Measurements from ENCODE around the gene SLX4IP.
"Not testable (repeated sequence)": the region's sequence is repeated elsewhere in the genome, so short reads cannot be mapped to it uniquely, and the experiment has no call there.

The SLX4IP gene

DNA sequence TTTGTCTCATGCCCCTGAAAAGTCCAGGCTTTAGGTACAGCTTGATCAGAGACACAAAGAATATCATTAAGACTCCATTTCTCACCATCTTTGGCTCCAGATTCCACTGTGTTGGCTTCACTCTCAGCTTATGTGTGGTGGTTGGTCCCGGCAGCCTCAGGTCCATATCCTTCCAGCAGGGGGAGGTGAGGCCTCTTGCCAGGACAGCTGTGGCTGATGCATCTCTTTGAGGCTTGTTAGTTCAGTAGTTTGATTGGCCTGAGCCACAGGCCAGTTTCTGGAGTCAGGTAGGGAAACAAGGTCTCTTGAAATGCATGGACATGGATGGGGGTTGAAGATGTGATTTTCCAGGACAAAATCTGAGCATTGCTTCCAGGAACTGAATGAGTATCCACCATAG is 176.3 kb downstream of the SLX4IP start:
- DNase-seq, result no peak

DNA sequence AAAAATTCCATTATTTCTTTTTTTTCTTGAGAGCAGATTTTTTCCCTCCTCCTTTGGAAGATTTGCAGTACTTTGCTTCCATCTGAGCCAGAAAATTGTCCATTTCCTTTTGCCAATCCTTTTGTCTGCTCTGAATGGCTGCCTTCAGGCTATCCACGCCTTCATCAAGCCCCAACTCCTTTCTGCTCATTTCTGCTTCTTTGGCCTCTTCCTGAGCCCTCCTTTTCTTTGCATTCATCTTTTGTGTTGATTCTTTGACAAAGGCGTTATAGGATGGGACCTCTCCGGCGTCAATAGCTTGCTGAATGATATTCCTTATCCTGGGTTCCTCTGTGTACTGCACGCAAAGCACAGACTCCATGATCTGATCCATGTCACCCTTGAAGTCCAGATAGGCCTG is 178.3 kb downstream of the SLX4IP start:
- not testable (repeated sequence) for DNase-seq

DNA sequence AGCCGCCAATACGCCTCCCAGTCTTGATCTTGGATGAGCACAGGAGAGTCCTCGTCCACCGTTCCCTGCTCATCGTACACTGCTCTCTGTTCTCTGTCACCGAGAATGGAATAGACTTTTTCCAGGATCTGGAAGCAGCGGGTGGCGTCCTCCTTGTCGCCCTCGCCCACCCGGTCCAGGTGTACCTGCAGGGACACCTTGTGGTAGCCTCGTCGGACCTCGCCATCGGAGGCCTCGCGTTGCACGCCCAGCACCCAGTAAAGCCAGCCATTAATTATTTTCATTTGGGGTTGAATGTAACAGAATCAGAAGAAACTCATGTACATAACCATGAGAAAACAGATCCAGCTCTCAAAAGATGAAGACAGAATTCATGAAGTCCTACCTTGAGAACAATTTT is 178.8 kb downstream of the SLX4IP start:
- DNase-seq, result no peak

DNA sequence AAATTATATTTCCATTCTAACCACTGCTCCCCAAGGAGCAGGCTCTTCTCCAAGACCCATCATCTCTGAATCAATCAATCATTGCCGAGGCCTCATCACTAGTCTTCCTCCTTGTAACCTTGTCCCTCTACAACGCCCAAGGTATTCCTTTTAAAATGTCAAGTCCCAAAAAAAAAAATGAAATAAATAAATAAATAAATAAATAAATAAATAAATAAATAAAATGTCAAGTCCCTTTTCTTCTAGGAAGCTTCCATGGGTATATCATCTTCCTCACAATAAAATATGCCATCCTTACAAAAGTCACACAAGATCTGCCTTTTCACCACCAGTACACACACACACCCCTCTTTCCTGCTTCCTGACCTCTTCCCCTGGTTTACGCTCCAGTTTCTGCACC is 181.1 kb downstream of the SLX4IP start:
- DNase-seq, result no peak

DNA sequence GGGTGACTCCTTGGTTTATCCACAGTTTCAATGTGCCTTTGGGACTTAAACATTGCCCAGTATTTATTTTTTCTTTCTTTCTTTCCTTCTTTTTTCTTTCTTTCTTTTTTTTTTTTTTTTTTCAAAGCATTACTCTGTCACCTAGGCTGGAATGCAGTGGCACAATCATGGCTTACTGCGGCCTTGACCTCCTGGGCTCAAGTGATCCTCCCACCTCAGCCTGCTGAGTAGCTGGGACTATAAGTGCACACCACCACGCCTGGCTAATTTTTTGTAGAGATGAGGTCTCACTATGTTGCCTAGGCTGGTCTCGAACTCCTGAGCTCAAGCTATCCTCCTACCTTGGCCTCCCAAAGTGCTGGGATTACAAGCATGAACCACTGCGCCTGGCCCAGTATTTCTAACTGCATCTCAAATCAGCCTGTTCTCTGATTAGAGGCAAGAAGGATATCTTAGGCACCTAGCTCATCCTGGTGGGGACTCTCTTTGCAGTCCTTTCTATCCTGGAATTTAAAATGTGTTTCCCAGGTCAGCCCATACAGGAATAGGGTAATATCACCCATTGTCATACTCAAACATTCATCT is 182.5 kb downstream of the SLX4IP start:
- not testable (repeated sequence) for DNase-seq

DNA sequence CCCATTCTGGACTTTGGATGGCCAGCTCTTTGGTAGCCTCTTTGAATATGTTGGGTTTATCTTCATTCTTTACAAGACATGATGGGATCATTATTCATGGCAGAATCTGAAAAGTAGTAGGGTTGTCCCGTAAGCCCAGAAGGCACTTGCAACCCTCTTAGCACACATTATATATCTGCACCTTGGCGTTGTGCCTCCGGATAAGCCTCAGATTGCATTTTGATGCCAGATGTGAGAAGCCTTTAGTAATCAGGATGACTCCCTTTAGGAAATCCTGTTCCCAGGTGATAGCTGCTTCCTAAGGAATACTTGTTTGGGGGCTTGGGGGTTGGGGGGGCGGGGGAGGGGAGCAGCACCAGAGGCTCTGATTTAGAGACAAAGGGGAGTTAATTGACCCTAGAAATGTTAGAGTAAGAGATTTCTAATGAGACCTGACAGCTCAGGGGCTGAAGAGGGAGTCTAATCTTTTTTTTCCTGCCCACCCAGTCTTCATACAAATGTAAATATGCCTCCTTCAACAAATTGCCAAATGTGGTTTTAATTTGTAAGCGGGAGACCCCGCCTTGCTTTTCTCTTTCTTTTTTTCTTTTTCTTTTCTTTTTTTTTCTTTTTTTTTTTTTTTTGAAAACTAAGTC is 183.6 kb downstream of the SLX4IP start:
- DNase-seq, result no peak

DNA sequence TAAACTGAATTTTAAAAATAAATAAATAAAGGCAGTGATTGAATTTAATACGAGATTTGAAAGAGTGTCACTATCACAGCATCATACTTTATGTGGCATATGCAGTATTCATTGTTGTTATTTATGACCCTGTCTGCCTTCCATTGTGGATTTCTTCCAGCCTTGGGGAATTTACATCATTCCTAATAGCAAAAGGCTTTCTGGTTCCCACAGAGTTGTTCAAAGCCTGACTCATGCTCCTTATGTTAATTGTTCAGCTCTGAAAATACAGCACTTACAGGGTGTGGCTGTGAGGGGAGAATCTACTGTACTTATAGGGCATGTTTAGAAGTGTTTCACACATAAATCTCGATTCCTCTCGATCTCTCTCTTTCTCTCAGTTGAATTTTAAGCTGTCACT is 184.3 kb downstream of the SLX4IP start:
- no peak for DNase-seq

DNA sequence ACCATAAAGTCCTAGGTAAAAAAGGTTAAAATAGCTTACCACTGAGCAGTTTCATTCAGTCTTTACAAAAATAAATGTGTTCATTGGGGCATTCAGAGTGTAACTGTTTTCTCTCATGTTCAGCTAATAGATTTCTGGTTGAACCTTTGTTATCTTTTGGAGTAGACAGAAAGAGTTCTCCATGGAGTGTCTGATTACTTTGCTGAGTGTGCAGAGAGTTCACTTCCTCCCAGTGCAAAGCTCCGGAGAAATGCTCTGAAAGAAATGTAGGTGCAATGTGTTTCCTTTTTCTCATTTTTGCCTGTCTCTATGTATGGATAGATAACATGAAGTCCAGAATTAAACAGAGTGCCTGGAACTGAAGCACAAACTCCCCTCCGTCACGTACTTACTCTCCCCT is 186.0 kb downstream of the SLX4IP start:
- DNase-seq, result no peak

DNA sequence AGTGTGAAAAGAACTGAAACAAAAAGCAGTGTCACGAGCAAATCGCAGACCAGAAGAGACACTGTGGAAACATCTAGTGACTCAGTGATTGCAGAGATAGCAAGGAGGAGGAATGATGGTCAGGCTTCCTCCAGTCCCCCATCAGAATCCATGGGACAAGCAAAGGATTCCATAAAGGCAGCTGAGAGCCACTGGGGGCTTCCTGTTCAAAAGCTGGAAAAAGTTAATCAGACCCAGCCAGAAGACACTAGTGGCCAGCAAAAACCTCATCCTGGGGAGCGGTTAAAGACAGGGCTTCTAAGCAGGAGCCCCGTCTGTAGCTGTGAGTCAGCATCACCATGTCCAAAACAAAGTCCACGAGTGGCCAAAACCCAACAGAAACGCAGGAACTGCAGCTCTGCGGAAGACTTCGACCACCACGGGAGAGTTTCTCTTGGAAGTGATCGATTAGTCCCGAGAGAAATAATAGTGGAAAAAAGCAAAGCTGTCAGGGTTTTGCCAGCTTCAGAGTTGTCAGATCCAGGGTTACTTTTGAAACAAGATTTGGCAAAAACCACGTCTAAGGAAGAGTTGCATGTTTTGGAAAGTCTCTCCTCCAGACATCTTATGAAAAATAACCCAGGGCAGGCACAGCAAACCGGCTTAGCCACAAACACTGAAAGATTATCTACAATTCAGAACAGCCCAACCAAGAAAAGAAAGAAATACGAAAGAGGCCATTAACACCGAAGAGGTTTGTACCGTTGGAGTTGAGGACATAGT is 187.7 kb downstream of the SLX4IP start:
- DNase-seq, result no peak

DNA sequence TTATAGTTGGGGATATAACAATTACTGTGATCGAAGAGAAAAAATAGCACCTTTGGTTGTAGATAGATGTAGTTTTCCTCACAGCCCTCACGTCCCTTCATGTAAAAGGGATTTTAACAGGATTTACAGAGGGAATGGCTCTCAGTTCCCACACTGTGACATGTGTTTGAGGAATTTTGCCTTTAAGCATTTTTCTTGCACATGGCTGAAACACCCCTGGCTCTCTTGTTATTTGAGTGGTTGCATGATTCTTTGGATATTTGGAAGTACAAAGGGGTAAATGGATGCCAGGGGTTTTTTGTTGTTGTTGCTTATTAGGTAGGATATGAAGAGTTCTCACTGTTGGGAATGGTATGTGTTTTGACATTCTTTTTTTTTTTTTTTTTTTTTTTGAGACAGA is 190.5 kb downstream of the SLX4IP start:
- DNase-seq, result no peak

DNA sequence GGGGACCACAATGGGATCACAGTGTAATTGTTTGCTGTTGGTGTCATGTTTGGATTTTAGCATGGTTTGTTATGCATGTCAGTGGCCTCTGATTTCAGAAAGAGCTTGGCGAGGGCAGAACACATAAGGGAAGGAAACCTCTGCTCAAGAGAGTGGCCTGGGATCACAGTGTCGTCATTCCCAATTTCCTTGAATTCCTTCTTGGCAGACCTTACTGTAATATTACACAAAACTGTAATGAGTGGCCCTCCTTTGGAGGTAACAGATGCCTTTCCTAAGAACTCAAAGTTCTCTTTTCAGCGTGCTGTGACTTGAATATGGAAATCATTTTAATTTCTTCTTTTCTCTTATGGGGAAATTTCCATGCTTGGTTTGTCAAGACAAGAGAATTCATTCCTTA is 191.8 kb downstream of the SLX4IP start:
- DNase-seq, result no peak

DNA sequence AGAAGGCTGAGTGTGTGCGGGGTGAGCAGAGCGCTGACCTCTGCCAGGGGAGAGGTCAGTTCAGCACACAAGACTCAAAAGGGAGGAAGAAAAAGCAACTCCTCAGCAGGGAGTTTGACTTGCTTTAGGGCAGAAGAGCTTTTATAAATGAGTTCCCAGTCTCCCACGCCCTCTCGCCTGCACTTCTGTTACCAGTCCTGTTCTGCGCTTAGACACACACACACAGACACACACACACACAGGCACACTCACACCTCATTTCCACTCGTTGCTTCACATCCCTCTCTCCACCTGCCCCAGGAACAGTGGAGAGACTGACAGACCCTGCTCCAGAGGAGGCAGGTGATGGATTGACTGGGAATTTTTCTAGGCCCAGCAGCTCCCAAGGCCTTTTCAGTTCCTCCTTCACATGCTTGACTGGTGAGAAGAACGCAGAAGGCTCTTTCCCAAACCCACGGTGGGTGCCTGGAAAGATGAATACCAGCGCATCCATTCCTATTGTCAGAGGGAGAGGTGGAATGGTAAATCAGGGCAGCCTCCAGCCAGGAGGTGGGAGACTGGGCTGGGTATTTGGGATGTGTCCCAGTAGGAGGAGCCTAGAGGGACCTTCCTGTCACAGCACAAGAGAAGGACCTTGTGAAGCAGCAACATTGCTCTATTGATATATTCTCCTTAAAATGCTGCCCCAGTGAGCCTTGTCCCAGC is 195.0 kb downstream of the SLX4IP start:
- no peak for DNase-seq

DNA sequence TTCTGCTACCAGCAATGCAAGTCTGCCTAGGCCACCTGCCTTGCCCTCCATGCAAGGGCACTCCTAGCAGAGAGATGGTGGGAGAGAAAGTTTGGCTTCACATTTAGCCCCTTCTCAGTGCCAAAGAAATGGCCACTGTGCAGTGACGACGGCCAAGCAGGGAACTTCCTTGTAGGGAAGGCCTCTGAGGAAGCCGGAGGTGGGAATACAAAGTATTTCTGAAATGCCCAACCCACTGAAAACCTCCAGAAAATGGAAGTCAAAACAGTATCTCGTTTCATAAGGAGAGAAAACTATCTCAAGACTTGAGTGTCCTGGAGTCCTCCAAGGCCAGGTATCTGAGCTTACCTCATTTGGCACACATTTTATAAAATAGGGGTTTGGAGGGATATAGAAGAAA is 196.0 kb downstream of the SLX4IP start:
- no peak for DNase-seq

DNA sequence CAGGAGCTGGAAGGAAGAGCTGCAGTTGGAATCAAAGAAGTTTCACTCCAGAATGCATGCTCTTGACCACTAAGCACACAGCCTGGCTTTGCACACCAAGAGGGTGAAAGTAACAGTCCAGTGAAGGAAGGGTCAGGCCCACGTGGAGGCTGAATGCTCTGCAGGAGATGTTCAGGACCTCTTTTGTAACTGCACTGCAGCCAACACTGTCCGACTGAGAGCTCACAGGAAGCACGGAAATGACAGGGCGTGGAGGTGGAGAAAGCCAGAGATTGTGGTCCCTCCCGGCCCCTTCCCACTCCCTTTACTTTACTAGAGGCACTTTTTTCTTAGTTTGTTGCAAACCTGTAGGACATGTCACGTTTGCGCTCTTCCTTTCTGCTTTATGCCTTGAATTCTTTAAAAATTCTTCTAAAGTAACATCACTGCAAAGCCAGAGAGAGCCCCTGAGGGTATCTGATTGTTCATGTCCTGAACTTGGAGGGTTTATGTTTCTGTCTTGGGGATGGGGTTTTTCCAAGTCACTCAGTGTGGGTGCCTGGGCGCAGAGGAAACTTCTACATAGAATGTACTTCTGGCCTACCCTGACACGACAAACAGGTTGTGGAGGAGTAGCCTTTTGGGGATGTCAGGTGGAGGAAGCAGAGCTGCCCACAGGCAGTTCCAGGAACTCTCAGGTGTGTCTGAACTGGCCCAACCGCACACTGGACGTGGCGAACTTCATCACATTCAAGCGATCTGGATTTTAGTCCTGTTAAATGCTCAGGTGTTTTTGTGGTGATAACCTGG is 197.8 kb downstream of the SLX4IP start:
- DNase-seq, result no peak

DNA sequence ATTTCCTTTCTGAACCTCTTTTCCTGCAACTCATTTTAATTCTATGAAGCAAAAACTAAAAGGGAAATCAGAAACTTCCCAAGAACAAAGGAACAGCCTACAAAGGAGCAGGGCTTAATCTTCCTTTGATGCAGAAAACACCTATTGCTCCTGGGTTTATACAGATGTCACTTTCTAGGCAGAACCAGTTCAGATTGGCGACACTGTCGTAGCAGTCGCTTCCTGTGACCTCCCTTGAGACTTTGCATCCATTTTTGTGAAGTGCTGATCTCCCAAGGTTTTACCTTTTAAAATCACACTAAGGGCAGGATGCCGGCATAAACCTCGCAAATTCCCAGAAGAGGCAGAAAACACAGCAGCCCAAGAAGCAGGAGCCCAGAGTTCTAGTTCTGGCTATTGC is 198.6 kb downstream of the SLX4IP start:
- DNase-seq, result no peak

DNA sequence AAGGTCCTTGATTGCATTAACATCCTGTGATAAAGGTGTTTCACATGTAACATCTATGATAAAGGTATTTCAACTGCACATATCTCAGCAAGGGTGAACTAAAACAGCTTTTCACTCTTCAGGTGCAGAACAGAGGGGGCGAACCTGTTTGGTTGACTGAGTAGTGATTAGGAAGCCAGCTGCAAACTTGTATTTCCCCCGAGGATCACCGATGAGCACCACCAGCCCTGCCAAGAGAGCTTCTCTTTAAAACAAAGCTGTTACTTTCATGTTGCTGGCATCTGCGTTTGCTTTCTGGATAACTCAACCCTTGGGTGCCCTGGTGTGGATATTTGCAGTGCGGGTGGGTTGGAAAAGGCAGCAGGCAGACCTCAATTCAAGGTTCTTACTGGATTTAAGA is 199.1 kb downstream of the SLX4IP start:
- DNase-seq, result no peak

DNA sequence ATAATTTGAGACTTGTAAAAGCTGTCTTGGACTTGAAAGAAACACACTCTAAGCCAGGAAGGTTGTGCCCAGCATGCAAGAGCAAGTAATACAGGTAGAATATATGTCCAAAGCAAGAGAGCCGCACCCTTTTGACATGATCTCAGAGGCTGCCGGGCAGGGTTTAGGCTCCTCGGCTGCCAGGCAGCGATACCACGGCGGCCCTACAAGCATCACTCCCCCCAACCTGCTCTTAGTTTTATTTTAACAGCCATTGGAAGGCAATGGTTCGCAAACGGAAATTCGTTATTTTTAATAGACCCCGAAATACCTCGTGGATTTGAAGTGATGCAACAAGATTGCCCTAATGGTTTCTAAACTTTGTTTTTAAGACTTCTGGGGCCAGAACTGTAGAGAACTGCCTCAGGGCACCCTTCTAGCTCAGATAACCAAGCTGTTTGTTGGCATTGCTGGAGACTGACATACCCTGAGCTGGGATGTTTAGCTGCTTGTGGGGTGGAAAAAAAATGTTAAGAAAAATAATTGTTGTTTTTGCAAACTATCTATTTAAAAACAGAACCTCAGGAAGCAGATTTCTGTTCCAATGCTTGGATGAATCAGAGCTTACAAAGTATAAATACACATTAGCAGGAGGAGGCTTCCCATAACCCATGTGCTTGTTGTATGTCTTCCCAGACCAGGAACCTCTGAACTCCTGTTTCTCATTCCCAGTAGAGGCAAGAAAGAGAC is 199.7 kb downstream of the SLX4IP start:
- DNase-seq, result no peak

DNA sequence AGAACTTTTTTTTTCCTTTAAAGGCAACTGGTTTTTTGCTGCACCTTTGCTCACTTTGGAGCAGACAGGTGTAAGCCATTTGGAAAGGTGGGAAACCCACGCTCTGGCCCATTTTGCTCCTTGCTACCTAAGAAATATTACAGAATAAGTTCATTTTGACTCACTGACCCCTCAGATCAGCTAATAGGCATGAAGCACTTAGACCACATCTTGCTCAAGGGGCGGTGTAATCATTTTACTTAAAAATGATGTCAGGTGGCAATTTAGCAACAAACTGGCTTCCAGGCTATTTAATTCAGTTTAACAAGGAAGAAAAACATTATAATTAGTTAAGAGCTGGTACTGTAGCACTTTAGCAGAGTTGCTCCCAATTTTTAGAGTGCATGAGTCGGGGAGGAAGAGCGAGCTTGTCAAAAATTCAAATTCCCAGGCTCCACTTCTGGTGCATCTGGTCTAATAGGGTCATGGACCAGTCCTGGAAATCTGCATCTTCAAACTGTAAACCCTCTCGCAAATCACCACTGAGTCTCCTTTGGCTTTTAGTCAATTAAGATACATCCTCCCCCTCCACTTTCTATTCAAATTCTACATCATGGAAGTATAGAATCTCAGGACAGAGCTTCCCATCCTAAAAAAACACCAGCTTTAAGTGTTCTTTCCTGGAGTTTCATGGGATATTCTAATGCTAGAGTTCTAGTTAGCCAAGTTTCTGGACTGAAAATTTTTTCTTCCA is 200.5 kb downstream of the SLX4IP start:
- no peak for DNase-seq

DNA sequence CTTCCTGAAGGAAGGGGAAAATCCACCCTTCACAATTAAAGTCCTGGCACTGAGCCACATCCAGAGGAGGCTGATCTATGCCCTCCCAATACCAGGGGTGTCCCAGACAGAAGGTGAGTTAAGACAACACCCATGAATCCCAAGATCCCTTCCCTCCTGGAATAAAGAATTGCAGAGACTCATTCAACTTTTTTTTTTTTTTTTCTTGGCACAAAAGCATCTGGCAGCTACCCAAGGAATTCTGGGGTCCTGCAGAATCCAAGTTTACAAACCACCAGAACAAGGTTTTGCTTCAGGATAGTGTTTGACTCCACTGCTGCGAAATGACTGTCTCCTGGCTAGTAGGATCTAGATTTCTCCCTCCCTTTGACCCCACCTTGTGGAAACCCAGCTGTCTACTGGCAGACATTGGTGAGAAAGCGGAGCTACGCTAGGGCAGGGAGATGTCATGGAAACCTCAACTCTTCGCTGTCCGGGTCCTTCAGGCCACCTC is 201.3 kb downstream of the SLX4IP start:
- DNase-seq, result no peak

DNA sequence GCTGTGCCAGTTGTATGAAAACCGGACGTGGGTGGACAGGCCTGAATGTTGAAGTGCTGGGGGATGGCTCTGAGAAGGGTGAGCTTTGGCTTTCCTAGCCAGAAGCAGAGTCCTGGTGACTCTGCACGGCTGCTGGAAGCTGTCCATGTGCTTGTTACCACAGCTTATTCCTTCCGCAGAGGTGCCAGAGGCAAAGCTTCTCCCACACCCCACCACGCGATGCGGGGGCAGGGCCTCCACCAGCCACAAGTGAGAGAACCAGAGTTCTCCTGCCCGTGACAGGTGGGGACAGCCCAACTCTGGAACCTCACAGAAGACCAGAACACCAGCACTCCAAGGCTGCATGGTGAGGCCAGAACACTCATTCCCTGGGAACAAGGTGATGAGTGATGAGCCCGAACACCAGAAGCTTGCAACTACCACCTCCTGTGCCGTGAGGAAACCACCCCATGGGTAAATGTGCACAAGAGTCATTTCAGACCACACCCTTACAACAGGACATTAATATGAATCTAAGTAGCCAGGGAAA is 202.0 kb downstream of the SLX4IP start:
- DNase-seq, result no peak

DNA sequence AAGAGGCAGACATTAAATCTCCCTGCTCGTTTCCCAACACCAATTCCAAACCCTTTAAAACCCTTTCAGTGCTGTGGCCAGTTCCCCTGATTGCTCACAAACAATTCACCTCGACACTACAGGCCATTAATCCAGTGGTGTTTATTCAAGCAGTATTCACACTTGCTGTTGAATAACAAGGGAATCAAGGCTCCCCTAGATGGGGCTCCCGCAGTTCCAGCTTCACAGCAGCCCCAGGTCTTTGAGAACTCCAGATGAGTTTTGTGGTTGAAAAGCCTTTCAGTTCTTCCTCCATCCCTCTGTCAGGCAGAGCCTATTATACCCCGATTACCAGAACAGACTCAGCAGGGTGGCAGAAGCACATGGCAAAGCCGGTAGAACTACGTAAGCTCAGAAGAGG is 202.5 kb downstream of the SLX4IP start:
- no peak for DNase-seq

All from stimulated activated CD4-positive, alpha-beta T cell treated with anti-CD3 and anti-CD28 coated beads, Interleukin-4, amount 100 ng/mL, for 1 hour (primary cell).